ENCODE measurements around the gene SEMA4C.
A peak's percentile ranks its signal among the peaks of the same experiment; 100 is the strongest.

Gene SEMA4C

DNA sequence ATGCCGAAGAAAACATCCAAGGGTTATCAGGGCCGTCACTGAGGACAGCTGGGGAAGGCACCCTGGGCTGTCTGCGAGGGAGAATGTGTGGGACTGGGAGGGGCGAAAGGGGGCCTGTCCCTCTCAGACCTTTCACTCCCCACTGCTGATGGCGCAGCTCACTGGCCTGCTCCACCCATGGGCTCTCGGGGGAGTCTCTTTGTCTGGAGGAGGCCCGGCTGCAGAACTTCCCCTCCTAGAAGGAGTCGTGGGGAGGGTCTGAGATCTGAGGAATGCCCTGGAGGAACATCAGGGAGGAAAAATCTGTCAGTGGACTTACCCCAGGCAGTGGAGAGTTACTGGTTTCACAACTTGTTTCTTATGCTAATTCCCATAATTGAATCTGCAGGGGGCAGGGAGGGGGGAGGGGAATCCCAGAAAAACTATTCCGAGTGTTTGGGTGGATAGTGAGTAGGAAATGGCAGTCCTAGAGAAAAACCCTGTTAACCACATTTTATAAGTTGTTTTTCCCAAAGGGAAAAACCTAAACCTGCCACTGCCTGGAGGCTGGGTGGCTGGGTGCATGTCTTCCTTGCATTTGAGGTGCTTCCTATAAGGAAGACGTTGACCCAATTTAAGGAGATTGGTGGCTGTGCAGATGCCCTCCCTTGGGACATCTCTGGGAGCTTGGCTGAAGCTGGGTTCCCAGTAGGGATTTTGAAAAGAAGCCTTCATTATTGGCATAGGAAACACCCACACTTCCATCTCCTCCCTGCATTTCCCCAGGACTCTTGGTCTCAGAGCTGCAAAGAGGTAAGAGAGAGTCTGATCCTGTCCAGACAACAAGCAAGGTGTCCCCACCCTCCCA is 11.7 kb upstream of the SEMA4C start:
- no peak for DNase-seq (ENCODE audit: low spot score)

DNA sequence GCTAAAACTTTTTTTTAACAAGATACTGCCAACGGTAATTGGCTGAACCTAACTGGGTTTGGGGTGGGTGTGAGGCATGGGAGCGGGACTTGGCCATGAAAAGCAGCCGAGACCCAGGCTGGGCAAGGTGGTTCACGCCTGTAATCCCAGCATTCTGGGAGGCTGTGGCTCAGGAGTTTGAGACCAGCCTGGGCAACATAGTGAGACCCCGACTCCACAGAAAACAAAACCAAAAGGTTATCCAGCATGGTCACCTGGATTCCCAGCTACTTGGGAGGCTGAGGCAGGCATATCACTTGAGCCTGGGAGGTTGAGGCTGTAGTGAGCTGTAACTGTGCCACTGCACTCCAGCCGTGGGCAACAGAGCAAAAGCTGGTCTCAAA is 11.0 kb upstream of the SEMA4C start:
- no peak for DNase-seq (ENCODE audit: low spot score)

DNA sequence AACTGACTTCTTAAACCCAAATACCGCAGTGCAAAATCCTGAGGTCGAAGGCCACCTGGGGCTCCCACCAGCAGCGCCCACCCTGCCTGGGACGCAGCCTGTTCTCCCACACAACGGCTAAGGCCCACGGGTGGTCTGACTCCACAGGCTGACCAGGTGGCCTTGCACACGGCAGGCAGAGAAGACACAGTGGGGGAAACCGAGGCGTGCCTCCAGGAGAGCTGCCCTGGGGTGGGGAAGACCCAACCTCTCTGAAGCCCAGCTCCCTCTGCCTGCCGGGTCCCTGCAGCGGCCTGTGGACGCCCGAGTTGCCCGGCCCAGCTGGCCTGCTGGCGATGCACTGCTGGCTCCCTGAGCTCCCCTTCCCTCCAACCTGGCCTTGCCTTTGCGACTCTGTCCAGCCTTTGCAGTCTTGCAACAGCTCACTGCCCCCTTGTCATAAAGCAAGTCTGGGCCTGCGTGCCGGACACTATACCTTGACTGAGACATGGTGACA is 9.7 kb upstream of the SEMA4C start:
- DNase-seq (ENCODE audit: low spot score), result no peak

- no peak for DNase-seq (ENCODE audit: low spot score)
Measured at GRCh38 chr2:96878796-96879544, 9.1 kb upstream of the SEMA4C start.

GRCh38 chr2:96878171-96878570 is 8.3 kb upstream of the SEMA4C start:
- no peak for DNase-seq (ENCODE audit: low spot score)

- DNase-seq (ENCODE audit: low spot score), result no peak
Measured at GRCh38 chr2:96877631-96878092, 7.8 kb upstream of the SEMA4C start.

DNA sequence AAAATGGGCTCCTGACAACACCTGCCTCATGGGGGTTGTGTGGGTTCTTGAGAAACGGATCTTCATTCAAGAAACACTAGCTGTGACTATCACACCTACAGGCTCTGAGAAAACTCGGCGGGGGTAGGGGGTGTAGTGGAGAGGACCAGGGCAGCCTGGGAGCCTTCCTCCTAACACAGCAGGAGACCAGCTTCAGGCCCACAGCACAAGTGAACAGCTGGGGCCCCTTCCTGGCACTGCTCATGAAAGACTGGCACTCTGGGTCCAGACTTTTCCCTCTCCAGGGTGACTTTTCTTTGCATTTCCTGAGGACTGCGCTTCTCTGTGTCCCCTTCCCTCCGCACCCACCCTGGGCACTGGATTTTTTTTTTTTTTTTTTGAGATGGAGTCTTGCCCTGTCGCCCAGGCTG is 7.2 kb upstream of the SEMA4C start:
- DNase-seq (ENCODE audit: low spot score), result no peak

DNA sequence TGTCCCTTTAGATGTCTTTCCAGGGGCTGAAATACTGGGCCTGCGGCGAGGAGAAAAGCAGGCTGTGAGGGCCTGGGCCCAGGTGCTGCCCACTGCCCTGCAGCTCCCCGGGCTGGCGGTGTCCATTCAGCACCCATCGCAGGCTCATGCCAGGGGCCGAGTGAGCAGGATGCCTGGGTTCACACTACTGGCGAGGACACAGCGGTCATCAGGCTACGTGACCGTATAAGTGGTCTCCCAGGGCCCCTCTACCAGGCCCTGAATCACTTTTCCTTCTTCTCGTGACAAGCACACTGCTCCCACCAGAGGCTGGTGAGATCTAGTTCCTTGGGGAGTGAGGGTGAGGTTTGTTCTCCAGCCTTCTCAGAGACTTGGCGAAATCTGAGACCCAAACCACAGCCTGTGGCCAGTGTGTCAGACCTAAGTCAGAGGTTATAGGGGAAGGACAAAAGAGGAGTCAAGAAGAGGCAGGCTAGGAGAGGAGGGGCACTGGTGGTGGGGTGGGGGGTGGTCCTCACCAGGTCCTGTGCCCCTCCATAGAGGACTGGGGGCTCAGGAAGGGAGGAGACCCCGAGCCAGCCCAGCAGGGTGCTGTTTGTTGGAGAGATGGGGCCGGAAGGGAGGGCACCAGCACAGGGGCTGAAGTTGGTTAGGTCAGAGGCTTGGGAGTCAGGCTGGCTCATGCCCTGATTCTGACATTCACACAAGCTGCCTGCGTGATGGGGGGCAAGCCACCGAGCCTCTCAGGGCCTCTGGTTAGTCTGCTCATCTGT is 6.6 kb upstream of the SEMA4C start:
- no peak for DNase-seq (ENCODE audit: low spot score)

DNA sequence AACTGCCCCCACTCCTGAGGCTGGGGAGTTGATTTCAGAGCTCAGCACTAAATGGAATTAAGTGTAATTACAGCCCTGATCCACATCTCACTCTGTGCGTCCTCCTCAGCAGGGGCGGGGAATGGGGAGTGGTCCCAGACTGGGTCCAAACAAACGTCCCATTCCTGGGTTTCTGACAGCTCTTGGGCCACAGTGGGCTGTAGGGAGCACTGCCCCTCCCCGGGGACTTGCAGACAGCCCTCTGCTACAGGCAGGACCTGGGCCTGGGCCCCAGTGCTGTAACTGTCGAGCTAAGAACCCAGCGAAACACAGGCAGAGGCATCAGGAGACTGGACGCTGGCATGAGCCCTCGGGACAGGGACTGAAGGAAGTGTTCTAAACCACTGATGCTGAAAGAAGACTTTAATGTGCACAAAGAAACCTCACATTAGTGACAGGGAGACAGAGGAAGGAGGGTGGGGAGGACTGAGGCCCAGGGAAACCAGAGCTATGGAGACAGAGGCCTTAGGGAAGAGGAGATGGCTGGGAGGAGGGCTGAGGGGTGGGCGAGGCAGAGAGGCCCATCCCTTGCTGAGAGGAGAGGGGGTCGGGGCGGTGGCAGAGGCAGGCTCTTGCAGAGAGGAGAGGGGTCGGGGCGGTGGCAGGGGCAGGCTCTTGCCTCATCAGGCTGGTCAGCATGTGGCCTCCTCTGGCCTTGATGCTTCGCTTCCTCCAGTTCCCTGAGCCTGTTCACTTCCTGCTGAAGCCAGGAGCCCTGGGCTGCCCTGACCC is 5.8 kb upstream of the SEMA4C start:
- DNase-seq (ENCODE audit: low spot score), result peak; percentile 69

- no peak for DNase-seq (ENCODE audit: low spot score)
Measured at GRCh38 chr2:96874198-96874831, 4.4 kb upstream of the SEMA4C start.

DNA sequence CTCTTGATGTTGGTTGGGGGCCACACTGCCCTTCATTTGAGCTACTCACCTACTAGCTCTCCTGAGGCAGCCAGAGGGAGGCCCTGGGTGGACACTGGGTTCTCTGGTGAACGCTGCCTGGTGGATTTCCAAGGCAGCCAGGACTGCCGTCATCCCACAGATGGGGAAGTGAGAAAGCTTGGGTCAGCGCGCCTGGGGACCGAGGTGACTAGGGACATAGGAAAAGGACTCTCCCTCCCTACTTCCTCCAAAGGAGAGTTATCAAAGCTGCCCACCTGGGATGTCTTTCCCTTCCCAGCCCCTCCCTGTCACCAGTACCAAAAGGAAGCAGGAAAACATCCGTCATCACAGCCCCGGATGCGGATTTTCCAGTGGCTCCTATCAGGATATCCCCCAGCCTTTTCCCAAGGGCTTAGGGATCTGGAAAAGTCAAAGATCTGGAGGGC is 3.8 kb upstream of the SEMA4C start:
- no peak for DNase-seq (ENCODE audit: low spot score)

GRCh38 chr2:96872591-96873349 is 2.9 kb upstream of the SEMA4C start:
- no peak for DNase-seq (ENCODE audit: low spot score)

- no peak for DNase-seq (ENCODE audit: low spot score)
Measured at GRCh38 chr2:96870626-96871255, 861 bp upstream of the SEMA4C start.

DNA sequence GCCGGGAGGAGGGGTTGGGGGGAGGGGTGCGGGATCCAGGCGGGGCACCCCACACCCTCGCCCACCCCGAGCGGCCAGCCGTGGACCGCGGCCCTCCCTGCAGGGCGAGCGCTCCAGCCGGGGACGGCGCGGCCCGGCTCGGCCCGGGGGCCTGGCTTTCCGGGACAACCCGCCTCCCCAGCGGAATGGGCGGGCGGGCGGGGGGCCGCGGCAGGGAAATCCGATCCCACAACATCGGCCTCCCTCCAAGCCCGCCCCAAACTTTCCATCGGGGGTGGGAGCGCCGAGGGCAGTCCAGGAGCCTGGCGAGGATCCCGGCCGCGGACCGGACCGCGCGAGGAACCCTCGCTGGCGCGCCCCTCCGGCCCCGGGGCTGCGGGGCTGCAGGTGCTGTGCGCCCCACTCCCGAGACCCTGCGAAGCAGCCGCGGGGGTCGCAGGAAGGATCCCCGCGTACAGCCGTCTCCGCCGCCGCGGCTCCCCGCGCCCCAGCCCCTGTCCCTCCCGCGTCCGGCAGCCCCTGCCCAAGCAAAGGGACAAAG is 529 bp downstream of the SEMA4C start:
- DNase-seq (ENCODE audit: low spot score), result peak; percentile 36

DNA sequence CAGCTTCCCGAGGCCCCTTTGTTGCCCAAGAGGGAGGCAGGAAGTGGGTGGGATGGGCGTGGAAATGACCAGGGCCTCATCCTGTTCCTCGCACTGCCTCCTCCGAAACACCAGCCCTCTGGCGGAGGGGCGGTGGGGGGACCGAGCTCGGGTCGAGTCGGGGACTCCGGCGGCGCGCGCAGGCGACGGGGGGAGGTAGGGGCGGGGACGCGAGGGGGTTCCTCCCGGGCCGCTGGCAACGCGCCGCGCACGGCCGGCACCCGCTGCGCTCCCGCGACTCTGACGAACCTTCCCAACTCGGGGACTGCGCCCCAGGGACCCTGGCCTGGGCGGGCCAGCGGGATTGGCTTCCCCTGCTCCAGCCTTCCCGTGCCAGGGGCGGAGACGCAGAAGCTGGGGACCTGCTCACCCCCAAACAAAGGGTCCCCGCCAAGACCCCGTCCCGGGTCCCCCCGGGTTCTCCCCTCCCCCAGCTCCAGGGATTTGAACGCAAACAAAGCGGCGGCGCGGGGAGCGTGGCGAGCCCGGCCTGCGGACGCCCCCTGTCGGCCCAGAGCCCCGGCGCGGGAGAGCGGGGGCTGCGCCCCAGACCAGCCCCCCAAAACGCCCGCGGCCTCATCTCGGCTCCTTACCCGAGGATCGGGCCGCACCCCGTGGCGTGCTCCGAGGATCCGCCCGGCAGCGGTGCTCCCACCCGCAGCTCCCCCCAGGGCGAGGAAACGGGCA is 1.2 kb downstream of the SEMA4C start:
- DNase-seq (ENCODE audit: low spot score), result peak; percentile 89

GRCh38 chr2:96867756-96868554 is 1.9 kb downstream of the SEMA4C start:
- no peak for DNase-seq (ENCODE audit: low spot score)

- DNase-seq (ENCODE audit: low spot score), result no peak
Measured at GRCh38 chr2:96866986-96867755, 2.7 kb downstream of the SEMA4C start.

Data from COLO829 (cell line).